GM12892 (cell line): ENCODE measurements around the gene SCAP.

Experiments
- DNase-seq: peaks from one replicate; pipeline ENCODE4 v3.0.0; 2011; ENCODE audit not compliant: insufficient read length
- FAIRE-seq: peaks from 2 replicates; lab custom pipeline; 2011; peaks lifted over from hg19 to GRCh38; lab: Jason Lieb, UNC
- POLR2A ChIP-seq: IDR thresholded peaks from 2 replicates; pipeline ENCODE4 v1.6.1; 2011; ENCODE audit warnings: low read depth, low read length, control low read depth
- POLR2AphosphoS5 ChIP-seq: IDR thresholded peaks from 2 replicates; pipeline ENCODE4 v1.6.1; 2011; ENCODE audit warnings: low read depth, low read length, control low read depth
- TAF1 ChIP-seq: IDR thresholded peaks from 2 replicates; pipeline ENCODE4 v1.6.1; 2011; ENCODE audit warnings: low read depth, mild to moderate bottlenecking, control low read depth, low read length, borderline replicate concordance

Gene SCAP

DNA sequence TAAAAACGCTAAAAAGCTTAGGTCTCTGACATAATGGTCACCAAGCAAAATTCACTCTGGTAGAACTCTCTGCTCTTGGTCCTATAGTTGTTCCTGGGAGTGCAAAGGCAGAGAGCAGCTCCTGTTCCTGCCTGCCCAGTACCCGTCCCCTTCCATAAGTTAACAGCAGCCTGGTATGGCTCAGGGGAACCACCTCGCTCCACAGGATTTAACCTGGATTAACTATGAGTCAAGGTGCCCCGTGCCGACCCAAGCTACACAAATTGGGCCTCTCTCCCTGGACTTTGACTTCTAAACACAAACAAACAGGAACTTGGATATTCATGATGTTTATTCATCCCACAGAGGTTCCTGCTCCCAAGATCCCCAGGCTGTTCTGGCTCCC, 32.1 kb downstream of the SCAP start:
- FAIRE-seq = no peak
- TF ChIP-seq POLR2AphosphoS5 = no peak
- no peak for TF ChIP-seq POLR2A
- no peak for TF ChIP-seq TAF1
- no peak for DNase-seq

DNA sequence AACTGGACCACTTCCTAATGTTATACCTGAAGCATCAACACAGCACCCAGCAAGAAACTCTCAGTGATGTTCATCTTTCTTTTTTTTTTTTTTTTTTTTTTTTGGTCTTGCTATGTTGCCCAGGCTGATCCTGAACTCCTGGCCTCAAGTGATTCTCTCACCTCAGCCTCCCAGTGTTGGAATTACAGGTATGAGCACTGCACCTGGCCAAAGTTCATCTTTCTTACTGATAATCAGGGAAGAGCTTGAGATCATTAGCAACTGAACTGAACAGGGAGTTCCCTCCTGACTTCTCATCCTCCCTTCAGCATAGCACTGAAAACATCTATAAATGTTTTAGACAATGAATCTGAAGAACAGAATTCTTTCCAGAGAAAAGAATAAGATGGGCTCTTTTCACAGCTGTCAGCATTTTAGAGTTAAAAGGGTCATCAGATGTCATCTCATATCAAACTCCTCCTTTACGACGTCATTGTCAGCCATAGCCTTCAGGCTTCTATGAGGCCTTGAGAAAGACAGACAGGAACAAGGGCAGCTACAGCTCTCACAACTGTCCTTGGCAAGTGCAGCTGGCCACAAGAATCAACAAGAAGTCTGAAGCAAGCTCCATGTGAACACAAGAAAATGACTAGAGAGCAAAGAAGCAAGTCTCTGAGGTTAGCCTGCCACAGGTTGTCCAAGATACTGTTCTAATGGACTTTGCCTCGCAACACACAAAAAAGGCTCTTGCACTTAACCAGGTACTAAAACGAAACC, 33.8 kb downstream of the SCAP start:
- DNase-seq (no peak), FAIRE-seq (no peak)
- TF ChIP-seq POLR2A (no peak), TAF1 (no peak), POLR2AphosphoS5 (no peak)

DNA sequence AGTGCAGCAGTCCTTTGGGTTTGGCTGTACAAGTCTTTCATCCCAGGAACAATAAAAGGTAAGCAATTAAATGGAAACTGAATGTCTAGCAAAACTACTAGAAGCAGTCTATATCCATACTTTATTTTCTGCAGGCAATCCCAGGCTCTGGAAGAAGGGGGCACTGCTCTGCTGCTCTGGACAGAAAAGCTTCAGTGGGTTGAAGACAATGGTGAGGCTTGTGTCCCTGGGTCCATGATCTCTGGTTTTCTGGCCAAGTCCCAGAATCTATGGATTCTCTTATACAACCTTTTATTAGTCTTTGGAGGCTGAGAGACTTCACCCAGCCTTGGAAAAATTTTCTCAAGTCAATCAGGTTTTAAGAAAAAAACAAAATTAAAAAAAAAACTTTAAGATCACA, 35.6 kb downstream of the SCAP start:
- no peak for TF ChIP-seq POLR2A
- no peak for TF ChIP-seq POLR2AphosphoS5
- no peak for TF ChIP-seq TAF1
- DNase-seq (no peak), FAIRE-seq (no peak)

- no peak for TF ChIP-seq TAF1
- TF ChIP-seq POLR2A = no peak
- no peak for TF ChIP-seq POLR2AphosphoS5
- DNase-seq (no peak), FAIRE-seq (peak; percentile 61)
These were observed 39.6 kb downstream of the SCAP start for GRCh38 chr3:47436180-47436579.

- no peak for TF ChIP-seq POLR2AphosphoS5
- no peak for TF ChIP-seq TAF1
- TF ChIP-seq POLR2A = no peak
- DNase-seq (no peak), FAIRE-seq (no peak)
These were observed 40.9 kb downstream of the SCAP start for GRCh38 chr3:47434849-47435248.

GRCh38 chr3:47433796-47434195, 41.9 kb downstream of the SCAP start:
- DNase-seq (no peak), FAIRE-seq (no peak)
- TF ChIP-seq POLR2AphosphoS5 = no peak
- no peak for TF ChIP-seq TAF1
- no peak for TF ChIP-seq POLR2A

DNA sequence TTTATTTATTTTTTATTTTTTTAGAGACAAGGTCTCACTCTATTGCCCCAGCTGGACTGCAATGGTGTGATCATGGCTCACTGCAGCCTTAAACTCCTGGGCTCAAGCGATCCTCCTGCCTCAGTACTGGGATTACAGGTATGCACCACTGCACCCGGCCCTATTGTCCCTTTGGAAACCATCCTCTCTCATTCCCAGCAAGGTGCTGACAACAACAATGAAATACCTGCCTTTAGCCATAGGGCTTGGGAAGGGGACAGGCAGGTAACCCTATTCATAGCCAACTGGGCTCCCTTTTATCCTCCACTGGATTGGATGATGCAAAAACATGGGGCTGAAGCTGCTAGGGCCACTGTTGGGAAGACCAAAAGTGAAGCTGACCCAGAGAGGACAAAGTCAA, 43.1 kb downstream of the SCAP start:
- no peak for FAIRE-seq

DNA sequence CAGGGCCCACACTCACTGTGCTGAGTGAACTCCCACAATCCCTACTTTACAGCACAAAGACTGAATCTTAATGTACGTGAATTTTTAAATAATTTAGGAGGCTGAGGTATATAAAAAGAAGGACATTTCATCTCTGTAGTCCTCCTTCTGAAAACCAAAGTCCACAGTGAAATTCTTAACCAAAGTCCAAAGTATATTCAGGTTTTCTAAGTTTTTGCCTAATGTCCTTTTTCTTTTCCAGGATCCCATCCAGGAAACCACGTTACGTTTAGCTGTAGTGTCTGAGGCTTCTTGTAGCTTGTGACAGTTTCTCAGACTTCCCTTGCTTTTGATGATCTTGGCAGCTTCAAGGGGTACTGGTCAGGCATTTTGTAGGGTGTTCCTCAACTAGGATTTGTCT, 44.5 kb downstream of the SCAP start:
- FAIRE-seq = no peak

More for the DNA sequence above, 43.1 kb downstream of the SCAP start:
- no peak for DNase-seq
- no peak for TF ChIP-seq TAF1
- TF ChIP-seq POLR2AphosphoS5 = no peak
- no peak for TF ChIP-seq POLR2A

GRCh38 chr3:47430606-47431005, 45.1 kb downstream of the SCAP start:
- TF ChIP-seq POLR2AphosphoS5 (no peak), POLR2A (no peak), TAF1 (no peak)
- DNase-seq = no peak
- no peak for FAIRE-seq

More for the DNA sequence above, 44.5 kb downstream of the SCAP start:
- TF ChIP-seq TAF1 (no peak), POLR2AphosphoS5 (no peak), POLR2A (no peak)
- DNase-seq = no peak

GRCh38 chr3:47429476-47430270, 46.1 kb downstream of the SCAP start:
- DNase-seq = no peak
- FAIRE-seq = no peak
- TF ChIP-seq TAF1 = no peak
- no peak for TF ChIP-seq POLR2AphosphoS5
- TF ChIP-seq POLR2A = no peak

DNA sequence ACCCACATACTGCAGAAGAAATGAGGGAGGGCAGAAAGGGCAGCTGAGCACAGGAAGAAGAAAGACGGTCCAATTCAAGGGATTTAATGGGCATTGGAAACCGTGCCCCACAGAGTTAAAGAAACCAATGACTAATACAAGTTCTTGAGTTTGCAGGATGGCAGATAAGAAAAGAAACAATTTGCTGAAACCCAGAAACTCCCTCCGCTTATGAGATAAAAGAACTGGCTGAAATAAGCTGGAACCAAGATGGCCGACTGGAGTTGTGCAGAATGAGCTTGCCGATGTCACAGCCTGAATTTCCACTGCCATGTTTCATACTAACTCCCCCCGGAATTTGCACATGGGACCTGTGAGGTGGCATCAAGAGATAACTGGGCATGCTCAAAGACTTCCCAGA, 47.1 kb downstream of the SCAP start:
- FAIRE-seq = no peak
- TF ChIP-seq TAF1 = no peak
- no peak for TF ChIP-seq POLR2A
- TF ChIP-seq POLR2AphosphoS5 = no peak
- DNase-seq = no peak

- no peak for DNase-seq
- TF ChIP-seq TAF1 = no peak
- no peak for TF ChIP-seq POLR2AphosphoS5
- no peak for TF ChIP-seq POLR2A
- no peak for FAIRE-seq
These were observed 47.9 kb downstream of the SCAP start for GRCh38 chr3:47427866-47428265.
